Stimulated activated CD4-positive, alpha-beta T cell treated with anti-CD3 and anti-CD28 coated beads, Interleukin-4, amount 100 ng/mL, for 1 hour (primary cell): ENCODE measurements around the gene CHDH.

Source experiments
- DNase-seq: peaks from one replicate; pipeline ENCODE4 v3.0.0-alpha.2; 2020

CHDH gene

DNA sequence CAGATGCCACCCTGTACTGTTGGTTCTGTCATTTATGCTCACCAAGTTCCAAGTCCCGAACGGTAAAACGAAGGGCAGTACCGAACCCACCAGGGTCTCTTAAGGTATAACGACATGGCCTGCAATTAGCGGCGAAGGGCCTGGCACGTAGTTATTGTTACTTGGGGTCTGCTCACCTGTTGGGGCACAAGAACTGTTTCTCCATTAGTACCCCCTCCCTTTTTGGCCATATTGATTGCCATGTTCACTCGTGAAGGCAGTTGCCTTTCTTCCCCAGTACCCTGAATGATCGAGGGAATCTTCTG, 584 bp upstream of the CHDH start:
- no peak for DNase-seq

DNA sequence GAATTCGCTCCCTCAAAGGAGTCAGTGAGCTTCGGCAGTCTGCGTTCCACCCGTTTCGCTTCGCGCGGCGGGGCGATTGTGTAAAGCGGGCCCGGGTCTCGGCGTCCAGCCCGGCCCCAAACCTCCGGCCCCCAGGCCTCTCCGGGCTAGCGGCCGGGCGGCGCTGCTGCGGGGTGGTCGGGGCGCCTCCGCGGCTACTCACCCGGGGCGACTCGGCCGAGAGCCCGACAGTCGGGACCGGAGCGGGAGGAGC, 412 bp downstream of the CHDH start:
- DNase-seq, result no peak

DNA sequence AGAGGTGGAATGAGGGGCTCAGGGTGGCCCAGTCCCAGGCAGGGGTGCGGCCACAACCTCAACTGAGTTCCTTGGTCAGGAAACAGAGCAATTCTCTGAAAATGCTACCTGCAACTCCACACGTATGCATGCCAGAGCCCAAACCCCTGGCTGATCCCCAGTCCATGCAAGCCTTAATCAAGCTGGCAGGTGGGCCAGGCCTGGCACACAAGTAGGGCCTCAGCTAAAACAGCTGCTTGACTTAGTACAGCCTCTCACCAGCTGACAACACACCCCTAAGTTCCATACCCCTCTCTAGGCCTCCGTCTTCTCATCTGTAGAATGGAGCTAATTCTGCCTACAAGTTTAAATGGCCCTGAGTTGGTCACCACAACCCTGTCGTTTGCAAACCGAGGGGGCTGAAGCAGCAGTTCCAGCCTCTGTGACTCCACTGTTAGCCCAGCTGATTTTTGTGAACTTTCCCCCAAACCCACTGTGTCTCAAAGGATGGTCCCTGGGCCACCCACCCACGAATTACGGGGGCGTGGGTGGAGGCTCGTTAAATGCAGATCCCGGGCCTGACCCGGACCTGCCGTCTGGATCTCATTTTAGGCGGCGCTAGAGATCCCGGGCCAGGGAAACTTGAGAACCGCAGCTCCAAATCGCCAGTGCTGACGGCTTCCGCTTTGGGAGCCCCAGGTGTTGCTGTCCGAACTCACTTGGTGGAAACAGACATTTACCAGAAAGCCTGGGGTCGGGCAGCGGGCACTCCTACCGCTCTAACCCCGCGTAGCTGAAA, 927 bp downstream of the CHDH start:
- DNase-seq, result no peak

DNA sequence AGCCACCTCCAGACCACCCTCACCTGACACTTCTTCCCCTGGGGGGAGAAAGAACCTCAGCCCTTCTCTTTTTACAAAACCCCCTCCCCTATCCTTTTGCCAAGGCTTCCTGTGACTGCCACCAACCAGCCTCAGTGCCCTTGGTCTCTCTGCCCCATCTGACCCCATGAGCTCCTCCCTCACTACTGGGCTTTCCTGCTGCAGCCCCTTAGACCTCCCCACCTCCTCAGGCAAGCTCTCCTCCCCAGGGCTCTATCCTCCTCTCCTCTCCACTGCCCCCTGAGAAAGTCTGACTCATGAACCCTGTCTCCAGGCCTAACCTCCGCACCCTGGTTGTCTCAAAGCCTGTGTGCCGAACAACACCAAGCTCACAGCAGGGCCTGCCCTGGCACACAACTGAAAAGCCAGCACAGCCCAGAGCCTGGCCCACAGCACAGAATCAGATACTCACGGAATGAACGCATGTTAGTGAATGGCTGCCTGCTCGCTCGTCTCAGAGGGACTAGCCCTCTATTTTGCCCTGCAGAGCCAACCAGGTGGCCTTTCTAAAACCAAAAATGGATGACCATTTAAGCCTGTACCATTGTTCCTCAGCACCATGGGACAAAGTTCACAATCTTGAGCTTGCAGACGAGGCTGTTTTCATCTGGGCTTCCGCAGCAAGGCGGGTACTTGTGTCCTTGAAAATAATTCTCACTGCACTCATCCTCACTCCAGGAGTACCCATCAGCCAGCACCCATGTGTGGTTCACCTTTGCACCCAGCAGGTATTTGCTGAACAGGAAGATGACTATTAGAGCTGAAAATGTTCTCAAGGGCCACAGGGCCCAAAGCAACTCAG, 1.7 kb downstream of the CHDH start:
- no peak for DNase-seq

DNA sequence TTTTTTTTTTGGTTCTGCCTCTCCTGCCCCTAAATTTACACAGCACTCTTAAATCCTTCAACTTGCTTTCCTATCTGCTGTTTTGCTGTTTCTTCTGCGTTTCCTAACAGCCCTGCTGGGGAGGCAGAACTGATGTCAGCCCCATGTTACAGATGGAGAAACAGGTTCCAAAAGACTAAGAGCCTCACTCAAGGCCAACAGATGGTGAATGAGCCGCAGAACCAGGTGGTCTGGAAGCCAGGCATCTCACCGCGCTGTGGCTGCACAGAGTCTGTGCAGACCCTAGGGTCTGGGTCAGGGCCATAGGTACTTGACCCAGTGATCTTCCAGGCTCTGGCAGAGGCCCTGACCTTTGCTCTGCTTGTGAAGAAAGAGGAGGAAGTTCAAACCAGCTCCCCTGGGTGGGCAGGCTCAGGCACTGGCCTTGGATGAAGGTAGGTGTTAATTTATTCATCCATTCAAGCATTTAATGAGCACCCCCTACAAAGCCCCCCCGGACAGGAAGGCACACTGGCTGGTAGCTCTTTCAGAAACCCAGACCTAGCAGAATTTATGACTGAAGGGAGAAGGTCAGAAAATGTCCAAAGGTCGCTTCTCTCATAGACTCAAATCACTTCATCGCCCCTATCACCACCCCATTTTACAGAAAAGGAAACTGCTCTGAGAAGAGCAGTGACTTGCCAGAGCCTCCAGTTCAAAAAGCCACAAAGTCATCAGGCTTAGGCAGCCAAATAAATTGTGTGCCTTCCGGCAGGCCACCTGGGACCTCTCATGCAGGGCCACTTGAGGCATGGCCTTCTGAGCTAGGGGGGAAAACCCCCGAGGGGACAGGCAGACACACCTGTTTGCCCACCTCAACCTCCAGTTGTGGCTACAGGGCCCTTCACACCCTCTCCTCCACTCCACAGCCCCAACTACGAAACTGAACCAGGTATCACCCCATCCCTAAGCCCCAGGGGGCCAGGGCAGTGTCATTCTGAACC, 2.7 kb downstream of the CHDH start:
- DNase-seq, result no peak

DNA sequence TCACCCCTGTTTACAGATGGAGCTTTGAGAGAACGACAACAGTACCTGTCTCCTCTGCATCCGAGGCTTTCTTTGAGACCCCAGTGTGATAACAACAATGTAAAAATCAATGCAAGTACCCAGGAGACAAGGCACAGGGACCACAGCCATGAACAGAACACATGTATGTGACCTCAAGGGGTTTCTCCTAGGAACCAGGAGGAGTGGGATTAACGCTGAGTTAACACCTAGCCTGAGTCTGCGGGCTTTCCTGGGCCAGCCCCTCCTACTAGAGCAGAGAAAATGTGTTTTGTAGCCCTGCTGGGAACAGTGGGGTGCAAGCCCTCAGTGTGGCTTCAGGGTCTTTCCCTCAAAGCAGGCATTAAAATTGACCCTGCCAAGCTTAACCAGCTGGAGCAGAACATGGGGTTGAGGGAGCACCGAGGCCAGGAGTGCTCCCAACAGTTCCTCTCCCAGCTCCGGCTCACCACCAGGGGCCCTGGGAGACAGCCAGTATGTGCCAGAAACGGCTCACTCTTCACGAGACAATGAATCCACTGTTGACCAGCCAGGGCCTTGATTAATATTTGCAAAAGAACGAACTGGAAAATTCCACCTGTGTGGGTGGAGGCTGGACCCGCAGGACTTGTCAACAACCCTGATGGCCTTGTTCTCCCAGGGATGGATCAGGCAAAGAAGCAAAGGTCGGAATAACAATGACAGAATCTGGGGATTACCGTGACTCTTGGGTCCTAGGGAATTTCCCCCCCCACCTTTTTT, 3.6 kb downstream of the CHDH start:
- DNase-seq, result no peak

DNA sequence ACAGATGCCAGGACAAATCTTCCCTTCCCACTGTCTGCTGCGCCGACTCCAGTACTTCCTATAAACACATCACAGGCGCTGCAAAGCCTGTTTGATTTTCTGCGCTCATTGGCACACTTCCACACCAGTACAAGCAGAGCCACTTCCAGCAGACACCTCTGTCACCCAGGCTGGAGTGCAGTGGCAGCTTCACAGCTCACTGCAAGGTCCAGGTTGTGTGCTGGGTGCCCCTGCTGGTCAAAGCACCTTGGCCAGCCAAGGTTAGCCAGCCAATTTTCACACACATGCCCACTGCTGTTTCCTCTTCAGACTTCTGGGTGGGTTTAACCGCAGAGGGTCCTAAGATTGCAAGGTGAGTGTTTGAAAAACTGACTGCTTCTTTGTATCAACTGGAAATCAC, 4.9 kb downstream of the CHDH start:
- DNase-seq, result no peak

DNA sequence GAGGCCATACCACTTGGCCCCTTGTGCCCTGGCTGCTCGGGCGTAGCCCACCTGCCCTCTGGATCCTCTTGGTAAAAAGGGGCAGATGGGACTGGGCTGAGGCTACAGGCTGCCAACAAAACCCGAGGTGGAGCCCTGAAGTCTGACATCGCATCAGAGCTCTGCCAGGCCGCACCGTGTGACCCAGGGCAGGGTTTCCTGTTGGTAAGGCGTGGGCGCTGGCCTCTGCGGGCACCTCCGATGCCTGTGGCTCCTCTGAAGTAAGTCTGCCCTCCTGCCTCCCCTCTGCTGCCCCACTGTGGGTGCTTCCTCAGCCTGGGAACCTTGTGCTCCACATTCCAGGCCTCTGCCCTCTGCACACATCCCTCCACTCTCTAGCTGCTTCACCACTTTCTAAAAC, 8.9 kb downstream of the CHDH start:
- DNase-seq, result no peak

DNA sequence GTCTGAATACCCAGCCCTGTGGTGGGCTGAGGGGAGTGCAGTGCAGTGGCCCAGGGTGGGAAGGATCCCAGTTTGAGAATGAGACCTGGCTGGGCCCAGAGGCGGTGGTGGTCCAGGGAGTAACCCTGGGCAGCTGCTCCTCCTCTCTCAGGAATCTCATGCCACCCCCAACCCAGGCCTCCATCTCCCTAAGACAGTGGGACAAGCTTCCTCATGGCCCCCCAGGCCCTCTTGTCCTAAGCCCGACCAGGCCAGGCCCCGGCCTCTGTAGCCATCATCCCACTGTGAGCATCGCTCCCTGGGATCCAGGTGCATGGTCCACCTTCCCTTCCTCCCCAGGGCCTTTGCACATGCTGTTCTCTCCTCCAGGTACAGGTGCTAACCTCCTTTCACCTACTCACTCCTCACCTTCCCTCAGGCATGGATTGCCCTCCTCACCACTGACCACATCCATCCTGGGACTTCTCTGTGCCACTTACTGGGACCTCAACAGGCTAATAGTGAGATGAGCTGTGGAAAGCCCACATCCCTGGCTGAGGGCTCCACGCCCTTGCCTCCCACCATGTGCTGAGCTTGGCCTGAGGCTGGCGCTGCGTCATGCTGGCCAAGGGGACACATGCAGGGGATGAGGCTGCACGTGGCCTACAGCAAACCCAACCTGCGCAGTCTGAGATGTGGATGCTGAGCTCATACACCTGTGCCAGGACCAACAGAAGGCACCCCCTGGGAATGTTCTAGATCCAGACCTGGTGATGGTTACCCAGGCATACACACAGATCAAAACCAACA, 9.9 kb downstream of the CHDH start:
- DNase-seq, result no peak

DNA sequence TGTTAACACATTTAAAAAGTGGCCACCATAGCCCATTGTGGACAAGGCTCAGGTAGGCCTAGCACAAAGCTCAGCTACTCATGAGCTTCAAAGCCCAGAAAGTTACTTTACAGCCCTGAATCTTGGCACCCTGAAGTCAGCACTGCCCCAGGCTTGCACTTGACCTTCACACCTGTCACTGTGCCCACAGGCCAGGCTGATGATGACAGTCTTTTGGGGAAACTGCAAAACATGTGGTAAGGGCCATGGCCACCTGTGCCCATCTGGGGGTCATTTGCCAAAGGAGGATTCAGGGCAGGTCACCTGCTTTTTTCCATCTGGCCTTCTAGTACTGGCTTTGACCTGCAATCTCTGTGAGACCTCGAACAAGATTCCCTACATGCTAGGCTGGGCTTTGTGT, 11.0 kb downstream of the CHDH start:
- DNase-seq, result no peak

DNA sequence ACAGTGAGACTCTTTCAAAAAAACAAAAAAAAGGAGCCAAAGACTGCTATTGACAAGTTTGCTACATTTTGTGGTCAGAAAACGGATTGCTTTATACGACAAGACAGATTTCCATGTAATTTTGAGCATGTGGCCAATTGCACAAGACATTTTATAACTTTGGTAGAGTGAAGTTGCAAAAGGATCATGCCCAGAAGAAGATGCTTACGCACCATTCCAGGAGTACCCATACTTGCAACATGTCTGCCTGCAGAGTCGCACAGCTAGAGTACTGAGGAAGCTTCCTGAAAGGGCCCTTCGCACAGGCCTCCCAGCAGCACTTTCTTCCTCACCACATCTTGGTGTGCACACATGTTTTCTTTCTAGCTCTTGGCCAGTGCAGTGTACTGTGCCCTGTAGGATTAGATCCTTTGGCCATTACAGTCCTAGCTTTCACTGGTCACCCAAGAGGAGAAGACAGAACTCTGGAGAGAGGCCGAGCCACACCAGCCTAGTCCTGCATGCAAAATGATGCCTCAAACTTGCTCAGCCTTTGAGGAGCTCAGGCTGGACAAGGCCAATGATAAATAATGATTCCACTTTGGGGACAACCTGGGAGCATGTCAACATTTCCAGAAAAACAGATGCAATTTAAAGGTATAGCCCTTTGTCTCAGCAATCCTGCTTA, 11.7 kb downstream of the CHDH start:
- DNase-seq, result no peak

DNA sequence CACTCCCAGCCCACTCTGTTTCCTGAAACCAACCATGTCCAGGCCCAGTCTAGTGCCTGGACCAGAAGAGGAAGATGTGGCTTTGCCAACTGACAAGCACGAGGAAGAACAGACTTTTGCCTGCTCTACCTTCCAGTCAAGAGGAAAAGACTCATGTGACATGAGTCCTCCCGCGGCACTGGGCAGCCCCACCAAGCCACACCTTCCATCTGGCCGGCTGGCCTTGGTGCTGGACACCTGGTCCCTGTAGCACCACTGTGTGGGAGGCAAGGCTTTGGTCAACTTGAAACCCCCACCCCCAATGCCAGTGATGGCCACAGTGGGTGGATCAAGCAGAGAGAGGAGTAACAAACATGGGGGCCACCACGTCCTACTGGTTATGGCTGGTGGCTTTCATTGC, 12.5 kb downstream of the CHDH start:
- no peak for DNase-seq

DNA sequence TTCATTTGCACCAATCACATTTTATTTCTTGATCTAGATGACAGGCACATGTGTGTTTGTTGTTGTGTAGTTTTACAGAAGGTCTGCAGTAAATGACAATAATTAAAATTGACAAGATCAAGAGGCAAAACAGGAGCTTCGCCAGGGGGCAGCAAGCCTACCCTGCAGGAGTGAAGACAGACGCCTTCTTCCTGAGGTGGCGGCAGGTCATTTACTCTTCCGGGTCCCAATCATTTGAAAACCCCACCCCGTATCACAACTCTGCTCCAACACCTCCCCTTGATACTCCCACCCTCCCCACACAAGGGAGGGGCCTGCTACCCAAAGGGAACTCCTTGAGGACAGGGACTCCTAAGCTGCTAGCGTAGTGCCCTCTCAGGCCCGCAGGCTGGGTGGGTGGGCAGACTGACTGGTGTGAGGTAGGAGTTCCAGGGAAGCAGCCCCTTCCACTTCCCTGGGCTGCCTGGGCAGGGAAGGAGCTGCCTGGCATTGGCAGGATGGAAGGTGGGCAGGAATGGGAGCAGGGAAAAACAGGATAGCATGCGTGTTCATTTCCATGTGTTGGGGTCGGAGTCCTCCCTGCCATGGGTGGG, 13.1 kb downstream of the CHDH start:
- no peak for DNase-seq

DNA sequence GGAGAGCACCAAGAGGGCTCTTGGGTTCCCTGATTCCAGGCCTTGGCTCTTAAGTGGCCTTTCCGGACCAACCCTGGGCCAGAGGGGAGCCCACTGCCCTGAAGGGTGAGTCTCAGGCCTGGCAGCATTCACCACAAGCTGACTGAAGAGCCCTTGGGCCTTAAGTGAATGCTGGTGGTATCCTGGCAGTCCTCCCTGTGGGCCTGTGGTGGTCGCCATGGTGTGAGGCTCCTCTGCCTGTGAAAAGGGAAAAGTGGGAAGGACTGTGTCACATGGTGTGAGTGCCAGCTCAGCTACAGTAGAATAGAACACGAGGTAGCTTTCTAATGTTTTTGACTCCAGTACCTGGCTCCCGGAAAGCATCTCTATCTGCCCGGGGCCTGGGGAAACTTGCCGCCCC, 15.3 kb downstream of the CHDH start:
- DNase-seq, result no peak

DNA sequence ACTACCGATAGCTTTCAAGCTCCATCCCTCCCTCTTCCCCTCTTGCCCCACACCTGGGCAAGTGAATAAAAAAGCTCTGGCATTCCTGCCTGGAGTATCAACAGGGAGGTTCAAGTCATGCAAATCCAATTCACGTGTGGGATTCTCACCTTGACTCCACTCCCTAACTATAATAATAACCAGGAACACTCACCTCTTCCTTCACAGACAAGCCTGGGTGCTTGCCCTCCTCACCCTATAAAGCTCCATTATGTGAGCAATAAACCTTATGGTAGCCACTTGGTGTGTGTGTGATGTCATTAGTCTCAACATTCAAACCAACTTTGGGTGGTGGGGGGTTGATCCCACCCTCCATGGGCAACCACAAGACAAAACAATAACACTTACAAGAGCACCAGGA, 16.6 kb downstream of the CHDH start:
- DNase-seq, result no peak

DNA sequence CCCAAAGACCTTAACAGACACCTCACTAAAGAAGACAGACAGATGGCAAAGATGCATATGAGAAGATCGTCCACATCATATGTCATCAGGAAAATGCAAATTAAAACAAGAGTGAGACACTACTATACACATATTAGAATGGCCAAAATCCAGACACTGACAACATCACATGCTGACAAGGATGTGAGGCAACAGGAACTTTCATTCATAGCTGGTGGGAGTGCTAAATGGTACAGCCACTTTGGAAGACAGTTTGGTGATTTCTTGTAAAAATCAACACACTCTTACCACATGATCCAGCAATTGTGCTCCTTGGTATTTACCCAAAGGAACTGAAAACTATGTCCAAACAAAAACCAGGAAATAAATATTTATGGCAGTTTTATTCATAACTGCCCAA, 17.6 kb downstream of the CHDH start:
- DNase-seq, result no peak

DNA sequence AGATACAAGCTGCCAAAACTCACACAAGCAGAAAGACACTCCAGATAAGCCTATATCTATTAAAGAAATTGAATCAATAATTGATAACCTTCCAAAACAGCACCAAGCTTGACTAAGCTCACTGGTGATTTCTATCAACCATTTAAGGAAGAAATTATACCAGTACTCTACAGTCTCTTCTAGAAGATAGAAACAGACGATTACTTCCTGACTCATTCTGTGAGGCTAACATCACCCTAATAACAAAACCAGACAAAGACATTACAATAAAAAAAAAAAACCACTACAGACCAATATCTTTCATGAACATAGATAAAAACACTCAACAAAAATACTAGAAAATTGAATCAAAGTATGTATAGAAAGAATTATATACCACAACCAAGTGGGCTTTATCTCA, 20.2 kb downstream of the CHDH start:
- DNase-seq, result no peak

DNA sequence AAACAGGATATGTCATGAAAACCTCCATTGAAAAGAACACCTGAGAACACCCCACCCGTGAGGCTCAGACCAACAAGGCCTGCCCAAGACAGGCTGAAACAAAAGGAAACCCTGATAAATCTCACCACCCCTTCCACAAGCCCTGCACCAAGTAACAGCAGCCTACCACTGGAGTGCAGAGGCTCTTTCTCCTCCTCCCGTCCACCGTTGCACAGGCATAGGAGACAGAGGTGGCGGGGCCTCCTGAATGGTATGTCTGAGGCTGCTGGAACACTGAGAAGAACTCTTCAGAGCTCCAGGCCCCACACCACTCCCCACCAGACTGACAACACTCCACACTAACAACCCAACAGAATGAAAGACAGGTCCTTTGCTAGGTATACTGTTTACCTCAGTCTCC, 21.4 kb downstream of the CHDH start:
- no peak for DNase-seq

DNA sequence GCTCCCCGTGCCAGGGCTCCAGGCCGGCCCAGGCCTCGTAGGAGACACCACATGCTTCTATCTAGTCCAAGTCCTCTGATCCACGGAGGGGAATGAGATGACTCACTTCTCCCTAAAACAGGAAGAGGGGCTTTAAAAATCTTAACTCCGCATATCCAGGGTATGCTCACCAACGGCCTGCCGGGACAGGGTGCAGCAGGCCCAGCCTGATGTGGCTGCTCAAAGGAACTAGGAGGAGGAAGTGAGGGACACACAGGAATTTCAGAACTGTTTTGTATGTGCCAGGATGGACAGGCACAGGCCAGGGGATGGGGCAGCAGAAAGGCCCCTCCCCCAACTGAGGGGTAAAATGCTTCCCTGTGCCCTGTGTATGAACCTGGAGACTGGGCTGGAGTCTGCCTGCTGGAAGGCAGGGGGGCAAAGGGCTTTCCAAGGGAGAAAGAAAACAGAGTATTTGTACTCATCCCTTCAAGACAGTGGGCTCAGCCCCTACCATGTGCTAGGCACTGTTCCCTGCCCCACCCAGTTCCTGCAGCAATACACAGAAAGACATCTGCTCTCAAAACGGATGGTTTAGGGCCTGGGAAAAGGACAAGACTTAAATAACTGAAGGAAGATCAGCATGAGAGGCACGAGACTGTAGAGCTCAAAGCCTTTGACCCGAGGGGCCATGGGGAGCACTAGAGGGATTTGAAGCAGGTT, 22.1 kb downstream of the CHDH start:
- no peak for DNase-seq
